Stromal cell of bone marrow (primary cell): ENCODE data around the gene ZBTB24.

ENCODE experiments used
- DNase-seq: peaks from one replicate; pipeline ENCODE4 v3.0.0-alpha.2; 2012; ENCODE audit warnings: low read depth

The ZBTB24 gene

GRCh38 chr6:109449795-109450673 is 33.0 kb downstream of the ZBTB24 start:
- no peak for DNase-seq

- DNase-seq: no peak
Observed at GRCh38 chr6:109449064-109449794, 33.8 kb downstream of the ZBTB24 start.

GRCh38 chr6:109448615-109449014 is 34.4 kb downstream of the ZBTB24 start:
- no peak for DNase-seq

GRCh38 chr6:109447878-109448555 is 35.0 kb downstream of the ZBTB24 start:
- no peak for DNase-seq

- DNase-seq: no peak
Observed at GRCh38 chr6:109447087-109447486, 35.9 kb downstream of the ZBTB24 start.

- no peak for DNase-seq
Observed at GRCh38 chr6:109446541-109446940, 36.5 kb downstream of the ZBTB24 start.

- no peak for DNase-seq
Observed at GRCh38 chr6:109446072-109446471, 36.9 kb downstream of the ZBTB24 start.

- DNase-seq: no peak
Observed at GRCh38 chr6:109445382-109445781, 37.6 kb downstream of the ZBTB24 start.

GRCh38 chr6:109443425-109443950 is 39.5 kb downstream of the ZBTB24 start:
- no peak for DNase-seq

GRCh38 chr6:109442393-109442924 is 40.6 kb downstream of the ZBTB24 start:
- no peak for DNase-seq

- DNase-seq: no peak
Observed at GRCh38 chr6:109441069-109441816, 41.8 kb downstream of the ZBTB24 start.

GRCh38 chr6:109440331-109441068 is 42.5 kb downstream of the ZBTB24 start, which contains the start of the genes PPIL6 and SMPD2:
TSS of gene PPIL6 (minus strand) at chr6:109440628. CDS start at chr6:109440590, 38 bp downstream.
TSS of gene SMPD2 (plus strand) at chr6:109440724. CDS start at chr6:109441122, 398 bp downstream.
- DNase-seq: peak; percentile 85

- no peak for DNase-seq
Observed at GRCh38 chr6:109436041-109436440, 47.0 kb downstream of the ZBTB24 start.

- DNase-seq: no peak
Observed at GRCh38 chr6:109434456-109434855, 48.6 kb downstream of the ZBTB24 start.

GRCh38 chr6:109429496-109429895 is 53.5 kb downstream of the ZBTB24 start:
- no peak for DNase-seq

GRCh38 chr6:109428889-109429477 is 54.0 kb downstream of the ZBTB24 start:
- peak; percentile 54 for DNase-seq

- no peak for DNase-seq
Observed at GRCh38 chr6:109424946-109425345, 58.1 kb downstream of the ZBTB24 start.

- DNase-seq: no peak
Observed at GRCh38 chr6:109421184-109421583, 61.8 kb downstream of the ZBTB24 start.

- DNase-seq: no peak
Observed at GRCh38 chr6:109420751-109421150, 62.3 kb downstream of the ZBTB24 start.

GRCh38 chr6:109417646-109418045 is 65.4 kb downstream of the ZBTB24 start:
- DNase-seq: no peak
